Endothelial cell of umbilical vein (primary cell): ENCODE results near the gene ANXA2R. TPM values are rescaled to one million over a fixed set of nuclear protein-coding genes. Genes with fewer than 3 reads are reported as not detected.

Experiments used
- BruUV-seq: library from RNA; stranded (reverse); fragments of 400-500 nt; replicated peaks from 2 replicates; lab custom pipeline; 2021; lab: Mats Ljungman, UMichigan
- CTCF ChIA-PET: fragments of 300-600, 350-600 bp; sonication (Branson Sonifier 250); formaldehyde crosslinking; loops from one replicate; lab custom pipeline; 2021; ENCODE audit warnings: antibody characterized with exemption, inconsistent platforms; lab: Charles Lee
- POLR2A ChIA-PET: fragments of 300-600, 350-600 bp; sonication (Branson Sonifier 250); formaldehyde crosslinking; loops from one replicate; lab custom pipeline; 2021; ENCODE audit warnings: antibody characterized with exemption, inconsistent platforms; lab: Charles Lee
- DNase-seq: peaks from one replicate; pipeline ENCODE4 v3.0.0-alpha.2; 2011; ENCODE audit warnings: low read depth, low spot score
- FAIRE-seq: peaks from 2 replicates; lab custom pipeline; 2011; peaks lifted over from hg19 to GRCh38; lab: Jason Lieb, UNC
- H2AFZ ChIP-seq: 2 replicates; pipeline ENCODE4 v1.6.0; 2012; ENCODE audit warnings: low read depth, low read length, control low read depth, inconsistent platforms
- H3K27ac ChIP-seq: 2 replicates; pipeline ENCODE4 v1.5.1; 2011; ENCODE audit warnings: low read depth, mild to moderate bottlenecking, control low read depth, low read length, moderate library complexity; ENCODE audit not compliant: insufficient read depth
- H3K27me3 ChIP-seq, 2 experiments: 2 replicates each; pipeline versions ENCODE4 v1.6.0 to v1.6.1; 2011; ENCODE audit warnings: low read length in 2 of 2, mixed read lengths in 1 of 2; ENCODE audit not compliant: control insufficient read depth in 2 of 2, insufficient read depth in 2 of 2
- H3K36me3 ChIP-seq, 2 experiments: 2 replicates in 1 of 2; 3 replicates in 1 of 2; pipeline ENCODE4 v1.5.1; 2011; ENCODE audit warnings: low read length in 2 of 2, mild to moderate bottlenecking in 1 of 2, moderate library complexity in 1 of 2; ENCODE audit not compliant: control insufficient read depth in 2 of 2, insufficient read depth in 2 of 2; ENCODE audit errors: extremely low read depth in 1 of 2
- H3K4me1 ChIP-seq: 3 replicates; pipeline ENCODE4 v1.5.1; 2011; ENCODE audit warnings: mild to moderate bottlenecking, low read length; ENCODE audit not compliant: control insufficient read depth, insufficient read depth; ENCODE audit errors: extremely low read depth
- H3K4me2 ChIP-seq: 2 replicates; pipeline ENCODE4 v1.6.1; 2011; ENCODE audit warnings: low read length, control low read depth, mixed read lengths; ENCODE audit not compliant: insufficient read depth
- H3K4me3 ChIP-seq, 3 experiments: fragments of 200-600 bp in 1 of 3; sonication (generic), shearing (Covaris generic) in 1 of 3; replicated peaks in 1 of 3; 2 replicates each; pipeline ENCODE4 v1.5.1; 2011 to 2016; ENCODE audit warnings: control low read depth in 3 of 3, low read length in 3 of 3, mild to moderate bottlenecking in 2 of 3, inconsistent platforms in 1 of 3, low read depth in 1 of 3, moderate library complexity in 1 of 3; ENCODE audit not compliant: insufficient read depth in 1 of 3
- H3K79me2 ChIP-seq: 2 replicates; pipeline ENCODE4 v1.6.0; 2012; ENCODE audit warnings: low read length, inconsistent platforms; ENCODE audit not compliant: control insufficient read depth, insufficient read depth
- H3K9ac ChIP-seq: replicated peaks from 2 replicates; pipeline ENCODE3; 2011; ENCODE audit warnings: low read length, control low read depth; ENCODE audit not compliant: insufficient read depth; ENCODE audit errors: extremely low read depth
- H3K9me1 ChIP-seq: replicated peaks from 3 replicates; pipeline ENCODE4 v1.6.0; 2011; ENCODE audit warnings: mild to moderate bottlenecking, low read length; ENCODE audit not compliant: control insufficient read depth, insufficient read depth; ENCODE audit errors: extremely low read depth
- H3K9me3 ChIP-seq: replicated peaks from 2 replicates; pipeline ENCODE4 v1.5.1; 2012; ENCODE audit warnings: low read length, inconsistent platforms; ENCODE audit not compliant: control insufficient read depth, insufficient read depth
- H4K20me1 ChIP-seq: replicated peaks from 2 replicates; pipeline ENCODE3; 2011; ENCODE audit warnings: mild to moderate bottlenecking, low read length; ENCODE audit not compliant: control insufficient read depth, insufficient read depth; ENCODE audit errors: extremely low read depth
- EZH2 ChIP-seq: IDR thresholded peaks from 2 replicates; pipeline ENCODE4 v1.6.1; 2012; ENCODE audit warnings: borderline replicate concordance, low read depth, mild to moderate bottlenecking, moderate library complexity, low read length, inconsistent platforms; ENCODE audit not compliant: severe bottlenecking
- FOS ChIP-seq: IDR thresholded peaks from 2 replicates; pipeline ENCODE4 v1.6.1; 2011; ENCODE audit warnings: mild to moderate bottlenecking, low read length, moderate library complexity, borderline replicate concordance; ENCODE audit not compliant: insufficient read depth
- GATA2 ChIP-seq: IDR thresholded peaks from 2 replicates; pipeline ENCODE4 v1.7.0; 2011; ENCODE audit warnings: low read depth, mild to moderate bottlenecking, moderate library complexity, mixed read lengths, low read length; ENCODE audit not compliant: insufficient read length, insufficient read depth
- JUN ChIP-seq: IDR thresholded peaks from 2 replicates; pipeline ENCODE4 v1.6.1; 2011; ENCODE audit warnings: borderline replicate concordance, low read depth; ENCODE audit not compliant: insufficient read length, insufficient read depth
- MYC ChIP-seq: IDR thresholded peaks from one replicate; pipeline ENCODE4 v1.6.1; 2011; ENCODE audit warnings: mild to moderate bottlenecking, low read depth, low read length
- POLR2A ChIP-seq: IDR thresholded peaks from 2 replicates; pipeline ENCODE4 v1.6.1; 2012; ENCODE audit warnings: low read depth, mild to moderate bottlenecking, control low read depth, low read length
- POLR2AphosphoS5 ChIP-seq: IDR thresholded peaks from 2 replicates; pipeline ENCODE4 v1.6.1; 2012; ENCODE audit warnings: low read depth, mild to moderate bottlenecking, control low read depth, low read length, moderate library complexity; ENCODE audit not compliant: insufficient read depth
- dilution Hi-C: fragments of 300-500 bp; cut with MboI; formaldehyde crosslinking; loops from one replicate; pipeline ENCODE4 v1.15.0; 2019; ENCODE audit warnings: low sequenced_read_pairs; ENCODE audit not compliant: extremely low pct_ligation_motif_present
- intact Hi-C: fragments of 100-400 bp; cut with micrococcal nuclease; formaldehyde crosslinking; loops from one replicate; pipeline ENCODE4 v1.10.0; 2022
- polyA plus RNA-seq, 4 experiments: library from polyadenylated mRNA; depleted of rRNA in 3 of 4; stranded (reverse) in 3 of 4; unstranded in 1 of 4; fragments of >200 nt; gene quantifications; 2 replicates each; pipeline versions ENCODE4 v1.2.1 to v1.2.3, GENCODE V29; 2011 to 2012; ENCODE audit warnings: missing spikeins in 1 of 4
- total RNA-seq: library from RNA; stranded (reverse); gene quantifications from 2 replicates; pipeline ENCODE4 v1.2.3, GENCODE V29; 2021
- TF ChIP-seq, protein P1 (sequence below), 2 donors: IDR thresholded peaks; 1 replicate in 1 of 2; 2 replicates in 1 of 2; pipeline ENCODE4 v1.5.1; 2011; ENCODE audit warnings: low read length in 2 of 2, mild to moderate bottlenecking in 2 of 2, moderate library complexity in 2 of 2, control low read depth in 1 of 2, inconsistent platforms in 1 of 2, low read depth in 1 of 2; ENCODE audit not compliant: insufficient read depth in 1 of 2; ENCODE audit errors: extremely low read depth in 1 of 2
- TF ChIP-seq, protein P2 (sequence below): IDR thresholded peaks from 2 replicates; pipeline ENCODE4 v1.6.1; 2011; ENCODE audit not compliant: insufficient read depth, insufficient read length

The ANXA2R gene
- total and polyA plus RNA-seq, 2 donors (not counting 3 experiments of a cell fraction or from before 2014, with no cell fraction given) = 6.6 to 10.4 TPM

DNA sequence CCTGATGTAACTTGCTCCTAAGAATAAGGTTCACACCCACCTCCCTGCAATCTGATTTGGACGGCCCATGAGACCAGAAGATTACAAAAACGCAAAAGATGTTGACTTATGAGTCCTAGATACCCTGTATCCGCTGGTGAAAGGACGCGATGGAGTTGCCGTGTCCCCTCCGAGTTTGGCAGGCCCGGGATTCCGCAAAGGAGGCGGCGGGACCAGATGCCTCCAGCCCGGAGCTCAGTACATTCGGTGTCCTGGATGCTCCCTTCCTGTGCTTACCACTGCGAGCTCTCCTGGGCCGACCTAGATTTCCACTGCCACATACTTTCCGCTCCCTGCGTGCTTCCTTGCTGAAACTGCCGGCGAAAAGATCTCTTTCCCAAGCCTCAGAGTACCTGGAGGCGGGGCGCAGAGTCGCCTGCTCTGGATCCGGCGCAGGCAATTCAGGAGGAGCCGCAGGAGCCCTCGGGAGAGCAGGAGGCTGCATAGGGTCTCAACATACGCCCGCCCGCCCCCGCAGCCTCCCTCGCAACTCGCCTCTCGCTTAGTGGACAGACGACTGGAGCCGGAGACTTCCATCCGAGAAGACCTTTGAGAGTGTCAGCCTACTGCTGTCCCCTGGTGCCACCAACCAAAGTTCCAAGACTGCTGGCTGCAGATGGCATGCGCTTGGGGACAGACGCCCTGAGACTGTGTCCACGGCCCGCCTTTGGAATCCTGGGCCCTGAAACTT is 39.8 kb downstream of the ANXA2R start:
- ChIA-PET POLR2A (no interaction called here), CTCF (interaction anchor here (1.0 to 1.9 kb wide), 4 partner anchors 9 to 117 kb away, joined by 3 to 5 read pairs (median 4); no protein-coding TSS in a partner anchor)
- FAIRE-seq = peak; percentile 63
- TF ChIP-seq POLR2A = no peak
- no peak for TF ChIP-seq POLR2AphosphoS5
- no peak for TF ChIP-seq FOS
- TF ChIP-seq EZH2 = no peak
- TF ChIP-seq GATA2 = no peak
- TF ChIP-seq MYC = no peak
- no peak for TF ChIP-seq JUN
- TF ChIP-seq, protein P1, sequence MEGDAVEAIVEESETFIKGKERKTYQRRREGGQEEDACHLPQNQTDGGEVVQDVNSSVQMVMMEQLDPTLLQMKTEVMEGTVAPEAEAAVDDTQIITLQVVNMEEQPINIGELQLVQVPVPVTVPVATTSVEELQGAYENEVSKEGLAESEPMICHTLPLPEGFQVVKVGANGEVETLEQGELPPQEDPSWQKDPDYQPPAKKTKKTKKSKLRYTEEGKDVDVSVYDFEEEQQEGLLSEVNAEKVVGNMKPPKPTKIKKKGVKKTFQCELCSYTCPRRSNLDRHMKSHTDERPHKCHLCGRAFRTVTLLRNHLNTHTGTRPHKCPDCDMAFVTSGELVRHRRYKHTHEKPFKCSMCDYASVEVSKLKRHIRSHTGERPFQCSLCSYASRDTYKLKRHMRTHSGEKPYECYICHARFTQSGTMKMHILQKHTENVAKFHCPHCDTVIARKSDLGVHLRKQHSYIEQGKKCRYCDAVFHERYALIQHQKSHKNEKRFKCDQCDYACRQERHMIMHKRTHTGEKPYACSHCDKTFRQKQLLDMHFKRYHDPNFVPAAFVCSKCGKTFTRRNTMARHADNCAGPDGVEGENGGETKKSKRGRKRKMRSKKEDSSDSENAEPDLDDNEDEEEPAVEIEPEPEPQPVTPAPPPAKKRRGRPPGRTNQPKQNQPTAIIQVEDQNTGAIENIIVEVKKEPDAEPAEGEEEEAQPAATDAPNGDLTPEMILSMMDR (IDR thresholded peaks at IDR 0.05; ENCODE audit: extremely low read depth in 1 of 2, insufficient read depth in 1 of 2, low read depth in 1 of 2, low read length in 2 of 2) = no peak
- TF ChIP-seq, protein P2, sequence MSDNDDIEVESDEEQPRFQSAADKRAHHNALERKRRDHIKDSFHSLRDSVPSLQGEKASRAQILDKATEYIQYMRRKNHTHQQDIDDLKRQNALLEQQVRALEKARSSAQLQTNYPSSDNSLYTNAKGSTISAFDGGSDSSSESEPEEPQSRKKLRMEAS = no peak
- Histone ChIP-seq H3K27me3 (no peaks in the 10 kb centered on the region), H3K27ac (no peak overlapping the region), H3K4me1 (peaks cover 21% of the 10 kb centered on the region), H3K4me2 (peak overlapping the region; percentile 71), H3K9me1 (no peaks in the 10 kb centered on the region), H4K20me1 (no peaks in the 10 kb centered on the region), H2AFZ (peak overlapping the region; percentile 92), H3K36me3 (no peaks in the 10 kb centered on the region), H3K9me3 (no peaks in the 10 kb centered on the region), H3K9ac (peak overlapping the region; percentile 25), H3K4me3 (peak overlapping the region; percentile 31 to 38 (median 33)), H3K79me2 (peaks cover 2% of the 10 kb centered on the region)
- DNase-seq = no peak
- dilution Hi-C loops = no loop called here
- intact Hi-C loops = no loop called here
- BruUV-seq = no TSS peak
